A172 (cell line): ENCODE results near the gene FGF3. TPM values are rescaled to one million over a fixed set of nuclear protein-coding genes. Genes with fewer than 3 reads are reported as not detected.

Source experiments
- DNase-seq: peaks from one replicate; pipeline ENCODE4 v3.0.0-alpha.2; 2015; ENCODE audit warnings: low spot score
- total RNA-seq: library from RNA; depleted of rRNA; stranded (reverse); fragments of >200 nt; shearing (Covaris generic); gene quantifications from 2 replicates; pipeline ENCODE4 v1.2.3, GENCODE V29; 2014

Gene FGF3
- total RNA-seq, 1 experiment from 2014 or later, result not detected

GRCh38 chr11:69804769-69805508, 14.3 kb downstream of the FGF3 start:
- no peak for DNase-seq

GRCh38 chr11:69803604-69804218, 15.5 kb downstream of the FGF3 start:
- DNase-seq, result no peak

- no peak for DNase-seq
Measured at GRCh38 chr11:69803022-69803421, 16.2 kb downstream of the FGF3 start.

DNA sequence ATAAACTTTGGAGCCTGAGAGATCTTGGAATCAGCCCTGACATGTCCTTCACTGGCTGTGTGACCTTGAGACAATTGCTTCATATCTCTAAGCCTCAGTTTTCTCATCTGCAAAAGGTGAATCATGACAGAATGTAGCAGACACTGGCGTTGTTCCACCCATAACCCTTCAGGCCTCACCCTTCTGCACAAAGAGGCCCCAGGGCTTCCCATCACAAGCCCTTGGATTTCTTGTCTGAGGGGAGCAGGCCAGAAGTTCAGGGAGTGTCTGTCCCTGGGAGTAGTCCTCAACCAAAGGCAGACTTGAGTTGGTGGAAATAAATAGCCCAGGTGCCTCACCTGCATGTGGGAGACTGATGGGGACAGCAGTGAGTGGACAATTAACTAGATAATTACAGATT, 16.6 kb downstream of the FGF3 start:
- DNase-seq, result no peak

GRCh38 chr11:69801513-69802335, 17.5 kb downstream of the FGF3 start:
- DNase-seq, result peak; percentile 46

DNA sequence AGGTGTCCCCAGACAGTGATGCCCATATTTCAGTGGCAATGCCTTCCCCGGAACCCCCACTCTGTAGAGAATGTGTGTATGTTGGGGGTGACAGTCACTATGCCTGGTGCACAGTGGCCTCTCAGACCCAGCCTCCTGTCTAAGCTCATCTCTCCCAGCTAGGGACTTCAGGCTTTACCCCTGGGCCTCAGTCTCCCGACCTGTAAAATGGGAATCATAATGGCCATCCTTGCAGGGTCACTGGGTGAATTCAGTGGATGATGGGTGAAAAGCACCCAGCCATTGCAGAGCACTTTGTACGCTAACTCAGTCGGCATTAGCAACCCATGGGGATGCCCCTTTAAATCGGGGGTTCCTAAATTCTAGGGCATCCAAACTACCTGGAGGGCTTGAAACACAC, 18.9 kb downstream of the FGF3 start:
- DNase-seq, result no peak

DNA sequence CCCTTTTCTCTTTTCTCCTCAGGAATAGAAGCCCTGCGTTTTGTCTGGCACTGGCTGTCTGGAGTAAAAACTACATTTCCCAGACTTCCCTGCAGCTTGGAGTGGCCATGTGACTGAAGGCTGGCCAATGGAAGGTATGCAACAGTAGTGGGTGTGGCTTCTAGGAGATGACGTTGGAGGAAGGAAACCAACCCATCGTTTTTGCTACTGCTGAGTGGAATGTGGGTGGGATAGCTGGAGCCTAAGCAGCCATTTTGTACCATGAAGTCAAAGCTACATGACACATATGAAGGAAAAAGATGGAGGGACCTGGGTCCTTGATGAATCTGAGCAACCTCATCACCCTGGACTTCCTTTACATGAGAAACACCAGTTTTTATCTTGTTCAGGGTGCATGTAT, 19.6 kb downstream of the FGF3 start:
- DNase-seq, result peak; percentile 58

- DNase-seq, result no peak
Measured at GRCh38 chr11:69799097-69799496, 20.1 kb downstream of the FGF3 start.

DNA sequence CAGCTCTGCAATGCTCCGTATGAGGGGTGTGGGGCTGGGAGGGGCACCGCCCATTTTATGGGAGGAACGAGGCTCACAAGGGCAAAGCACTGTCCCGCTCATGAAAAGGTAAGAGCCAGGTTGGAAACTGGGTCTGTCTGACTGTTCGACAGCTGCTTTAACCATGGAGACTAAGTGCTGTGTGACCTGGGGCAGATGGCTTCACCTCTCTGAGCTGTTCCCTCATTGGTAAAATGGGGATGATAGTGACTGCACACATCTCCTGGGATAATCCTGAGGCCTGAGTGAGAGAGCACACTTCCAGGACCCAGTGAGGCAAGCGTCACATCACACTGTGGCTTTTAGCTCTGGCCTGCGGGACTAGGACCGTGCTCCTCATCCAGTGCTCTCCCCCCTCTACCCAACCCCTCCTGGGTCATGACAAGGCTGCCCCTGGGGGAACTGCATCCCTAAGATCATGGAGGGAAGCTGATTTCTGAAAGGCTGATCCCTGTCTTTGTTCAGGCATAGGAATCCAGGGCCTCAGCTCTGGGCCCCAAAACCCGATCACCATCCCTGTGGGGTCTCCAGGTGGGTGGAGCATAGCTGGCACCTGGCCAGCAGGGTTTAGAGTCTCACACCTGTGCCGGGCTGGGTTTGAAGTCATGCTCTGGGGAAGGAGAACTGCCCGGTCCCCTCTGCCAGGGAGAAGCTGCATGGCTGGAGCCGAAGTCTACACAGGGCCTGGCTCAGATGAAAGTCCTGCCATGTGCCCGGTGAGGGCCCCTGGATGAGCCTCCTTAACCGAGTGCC, 21.3 kb downstream of the FGF3 start:
- DNase-seq, result no peak

- peak; percentile 19 for DNase-seq
Measured at GRCh38 chr11:69797156-69797555, 22.1 kb downstream of the FGF3 start.

GRCh38 chr11:69796063-69796462, 23.2 kb downstream of the FGF3 start:
- no peak for DNase-seq

DNA sequence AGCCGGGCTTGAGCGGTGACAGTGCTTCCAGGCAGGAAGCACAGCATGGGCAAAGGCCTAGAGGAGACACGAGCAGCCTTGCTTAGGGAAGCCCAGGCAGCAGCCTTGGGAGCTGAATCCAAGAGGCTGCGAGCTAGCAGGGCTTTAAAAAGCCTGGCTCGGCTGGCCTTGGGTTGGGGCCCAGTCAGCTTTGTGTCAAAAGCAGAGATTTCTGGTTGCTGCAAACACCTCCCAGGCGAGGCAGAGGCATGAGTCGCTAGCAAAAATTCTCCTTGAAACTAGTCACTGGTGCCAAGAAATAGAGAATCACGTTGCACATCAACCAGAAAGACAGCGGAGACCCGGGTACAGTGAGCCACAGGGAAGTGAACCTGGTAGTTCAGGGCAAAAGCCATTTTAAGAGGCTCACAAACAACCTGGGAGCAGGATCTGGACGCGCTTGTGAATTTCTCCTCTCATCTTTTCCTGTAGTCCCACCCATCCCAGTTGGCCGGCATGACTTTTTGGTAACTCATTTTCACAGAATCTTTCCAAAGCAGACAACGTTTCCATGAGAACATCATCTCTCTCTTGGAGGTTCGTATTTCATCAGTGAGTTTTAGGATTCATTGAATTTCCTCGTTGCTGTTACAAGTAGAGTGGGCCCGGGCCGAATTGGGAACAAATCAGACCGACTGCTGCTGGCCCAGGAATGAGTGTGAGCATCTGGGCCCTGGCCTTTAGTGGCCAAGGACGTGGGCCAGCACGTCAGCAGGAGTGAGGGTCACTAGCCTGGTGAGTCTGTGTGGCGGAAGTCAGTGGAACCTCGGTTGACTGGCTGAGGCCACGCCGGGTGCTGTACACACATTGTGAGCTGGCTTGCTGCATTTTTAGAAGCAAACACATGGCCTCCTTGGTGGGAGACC, 27.7 kb downstream of the FGF3 start:
- DNase-seq, result peak; percentile 76

GRCh38 chr11:69788956-69789355, 30.3 kb downstream of the FGF3 start:
- DNase-seq, result no peak

DNA sequence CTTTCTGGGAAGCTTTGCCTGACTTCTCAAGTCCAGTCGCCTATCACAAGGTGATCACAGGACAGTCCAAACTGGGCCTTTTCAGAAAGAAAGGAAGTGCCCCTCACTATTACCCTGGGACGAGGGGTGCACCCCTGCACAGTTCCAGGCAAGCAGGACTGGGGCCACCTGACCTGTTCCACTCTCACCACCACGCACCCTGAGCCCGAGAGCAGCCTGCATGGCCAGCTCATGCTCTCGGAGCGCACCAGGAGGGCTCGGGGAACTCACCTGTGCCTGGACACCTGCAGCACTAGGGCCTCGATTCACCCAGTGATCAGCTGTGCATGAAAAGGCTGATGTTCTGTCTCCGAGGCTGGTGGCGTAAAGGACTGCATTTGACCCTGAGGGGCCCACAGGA, 31.3 kb downstream of the FGF3 start:
- no peak for DNase-seq

GRCh38 chr11:69787457-69787856, 31.8 kb downstream of the FGF3 start:
- no peak for DNase-seq

DNA sequence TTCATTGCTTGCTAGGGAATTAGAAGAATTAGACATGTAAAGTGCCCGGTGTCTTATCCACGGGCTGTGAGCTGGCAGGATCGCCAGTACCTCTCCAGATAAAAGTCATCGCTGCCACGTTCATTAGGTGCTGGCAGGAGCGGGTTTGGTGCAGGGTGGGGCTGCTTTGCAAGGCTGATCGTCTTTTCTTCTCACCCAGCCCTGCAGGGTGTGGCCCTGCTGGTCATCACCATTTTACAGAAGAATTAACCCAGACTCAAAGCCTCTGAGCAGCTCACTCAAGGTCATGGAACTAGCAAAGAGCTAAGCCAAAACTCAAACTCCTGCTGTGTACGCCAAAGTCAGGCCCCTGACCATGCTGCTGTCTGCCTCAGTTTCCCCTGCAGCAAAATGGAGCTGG, 38.0 kb downstream of the FGF3 start:
- no peak for DNase-seq

GRCh38 chr11:69778373-69778772, 40.8 kb downstream of the FGF3 start:
- DNase-seq, result no peak

DNA sequence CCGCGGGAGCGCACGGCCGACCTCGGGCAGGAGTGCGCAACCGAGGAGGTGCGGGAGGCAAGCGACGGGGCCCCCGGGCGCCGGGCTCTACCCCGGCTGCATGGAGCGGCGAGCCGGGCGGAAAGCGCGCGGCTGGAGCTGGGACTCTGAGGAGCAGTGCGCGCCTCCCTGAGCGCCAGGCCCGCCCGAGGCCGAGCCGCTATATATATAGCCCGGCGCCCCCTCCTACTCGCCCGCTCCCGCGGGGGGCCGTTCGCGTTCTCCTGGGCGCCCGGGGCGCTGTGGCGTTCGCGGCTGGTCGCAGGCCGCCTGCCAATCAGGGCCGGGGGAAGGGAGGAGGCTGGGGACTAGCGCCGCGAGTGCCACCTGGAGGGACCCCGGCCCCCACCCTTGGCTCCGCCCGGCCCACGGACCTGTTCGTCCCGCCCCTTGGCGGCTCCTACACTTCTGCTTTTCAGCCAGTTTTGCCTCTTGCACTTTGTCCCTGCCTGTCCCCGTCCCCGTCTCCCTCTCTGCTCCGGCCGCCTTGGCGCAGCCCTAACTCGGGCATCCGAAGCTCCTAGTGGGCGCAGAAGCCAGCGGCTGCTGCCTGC, 44.0 kb downstream of the FGF3 start, which contains the start of gene FGF4:
TSS of gene FGF4 (minus strand) at position 179 of the 593 bp plus-strand sequence. CDS start 257 bp downstream, outside the sequence.
- no peak for DNase-seq

- no peak for DNase-seq
Measured at GRCh38 chr11:69774354-69775162, 44.7 kb downstream of the FGF3 start.
